IMR-90 (cell line): Measurements from ENCODE around the gene ZACN. TPM values are rescaled to one million over a fixed set of nuclear protein-coding genes. Genes with fewer than 3 reads are reported as not detected.

Experiments used
- ATAC-seq: fragments of 200-7000 bp; cut with Tn5 transposase; 2 replicates; pipeline ENCODE4 v1.9.1; 2020; ENCODE audit warnings: low read depth, mild to moderate bottlenecking, moderate library complexity
- BruUV-seq: library from RNA; stranded (reverse); fragments of 400-500 nt; replicated peaks from 2 replicates; lab custom pipeline; 2021; lab: Mats Ljungman, UMichigan
- CTCF ChIA-PET: fragments of 300-600 bp; formaldehyde crosslinking; extraction: SDS; loops from one replicate; lab custom pipeline; 2021; ENCODE audit warnings: antibody characterized with exemption; lab: Yijun Ruan, JAX
- POLR2A ChIA-PET: fragments of 300-600 bp; sonication (Branson Sonifier 250); formaldehyde crosslinking; loops from one replicate; lab custom pipeline; 2022; ENCODE audit warnings: antibody characterized with exemption; ENCODE audit not compliant: unreplicated experiment; lab: Charles Lee
- DNase-seq: peaks from one replicate; pipeline ENCODE4 v3.0.0; 2013
- H2AFZ ChIP-seq: replicated peaks from 2 replicates; pipeline ENCODE3; 2013; ENCODE audit warnings: low read length, mild to moderate bottlenecking; ENCODE audit not compliant: poor library complexity
- H2AK5ac ChIP-seq: 2 replicates; pipeline ENCODE4 v1.6.1; 2013; ENCODE audit warnings: low read depth, low read length, inconsistent platforms
- H2AK9ac ChIP-seq: replicated peaks from 2 replicates; pipeline ENCODE3; 2013; ENCODE audit warnings: mild to moderate bottlenecking, low read depth, low read length, moderate library complexity; ENCODE audit not compliant: poor library complexity
- H2BK120ac ChIP-seq: 2 replicates; pipeline ENCODE4 v1.6.1; 2013; ENCODE audit warnings: low read depth, low read length, inconsistent platforms
- H2BK15ac ChIP-seq: 3 replicates; pipeline ENCODE4 v1.6.1; 2013; ENCODE audit warnings: low read depth, low read length, inconsistent platforms
- H2BK20ac ChIP-seq: 2 replicates; pipeline ENCODE4 v1.6.1; 2013; ENCODE audit warnings: low read depth, mild to moderate bottlenecking, inconsistent platforms, low read length, moderate library complexity
- H2BK5ac ChIP-seq: 2 replicates; pipeline ENCODE4 v1.6.1; 2013; ENCODE audit warnings: mild to moderate bottlenecking, low read depth, low read length, inconsistent platforms; ENCODE audit not compliant: poor library complexity, severe bottlenecking
- H3K14ac ChIP-seq: replicated peaks from 2 replicates; pipeline ENCODE4 v1.6.1; 2013; ENCODE audit warnings: low read depth, low read length, inconsistent platforms
- H3K18ac ChIP-seq: 2 replicates; pipeline ENCODE4 v1.6.1; 2013; ENCODE audit warnings: low read depth, low read length, control low read depth
- H3K23ac ChIP-seq: 2 replicates; pipeline ENCODE4 v1.6.1; 2013; ENCODE audit warnings: low read depth, low read length, inconsistent platforms
- H3K27ac ChIP-seq: 2 replicates; pipeline ENCODE4 v1.5.1; 2013; ENCODE audit warnings: mild to moderate bottlenecking, control low read depth, low read length; ENCODE audit not compliant: insufficient read depth
- H3K27me3 ChIP-seq: 2 replicates; pipeline ENCODE4 v1.6.1; 2013; ENCODE audit warnings: low read length; ENCODE audit not compliant: control insufficient read depth, insufficient read depth
- H3K36me3 ChIP-seq: 2 replicates; pipeline ENCODE4 v1.6.1; 2013; ENCODE audit warnings: low read length, mixed read lengths; ENCODE audit not compliant: control insufficient read depth, insufficient read depth
- H3K4ac ChIP-seq: 2 replicates; pipeline ENCODE4 v1.6.1; 2013; ENCODE audit warnings: low read depth, low read length, inconsistent platforms
- H3K4me1 ChIP-seq: 2 replicates; pipeline ENCODE4 v1.6.1; 2013; ENCODE audit warnings: low read length, mixed read lengths; ENCODE audit not compliant: control insufficient read depth, insufficient read depth
- H3K4me2 ChIP-seq: 2 replicates; pipeline ENCODE4 v1.6.1; 2013; ENCODE audit warnings: low read depth, mild to moderate bottlenecking, control low read depth, low read length, moderate library complexity
- H3K4me3 ChIP-seq: 2 replicates; pipeline ENCODE4 v1.5.1; 2013; ENCODE audit warnings: low read depth, mild to moderate bottlenecking, control low read depth, low read length, moderate library complexity; ENCODE audit not compliant: insufficient read depth
- H3K56ac ChIP-seq: 2 replicates; pipeline ENCODE4 v1.6.1; 2013; ENCODE audit warnings: low read length, inconsistent platforms; ENCODE audit not compliant: insufficient read depth; ENCODE audit errors: extremely low read depth
- H3K79me1 ChIP-seq, 2 experiments: 2 replicates each; pipeline ENCODE4 v1.6.1; 2013; ENCODE audit warnings: low read length in 2 of 2, inconsistent platforms in 1 of 2, low read depth in 1 of 2
- H3K9ac ChIP-seq: 2 replicates; pipeline ENCODE4 v1.6.1; 2013; ENCODE audit warnings: low read depth, low read length, control low read depth
- H3K9me1 ChIP-seq: 2 replicates; pipeline ENCODE4 v1.6.1; 2013; ENCODE audit warnings: low read length, inconsistent platforms; ENCODE audit not compliant: insufficient read depth
- H3K9me3 ChIP-seq: 2 replicates; pipeline ENCODE4 v1.6.1; 2013; ENCODE audit warnings: low read length; ENCODE audit not compliant: control insufficient read depth, insufficient read depth
- H4K20me1 ChIP-seq: 2 replicates; pipeline ENCODE4 v1.6.1; 2013; ENCODE audit warnings: low read length, inconsistent platforms; ENCODE audit not compliant: insufficient read depth
- H4K5ac ChIP-seq: 2 replicates; pipeline ENCODE4 v1.6.1; 2013; ENCODE audit warnings: mild to moderate bottlenecking, low read depth, low read length, control low read depth
- H4K8ac ChIP-seq, 2 experiments: 2 replicates each; pipeline ENCODE4 v1.6.1; 2013; ENCODE audit warnings: low read depth in 2 of 2, low read length in 2 of 2, control low read depth in 1 of 2, inconsistent platforms in 1 of 2
- H4K91ac ChIP-seq: 2 replicates; pipeline ENCODE4 v1.6.1; 2013; ENCODE audit warnings: low read depth, low read length, inconsistent platforms; ENCODE audit not compliant: insufficient read depth
- BHLHE40 ChIP-seq: fragments of 150-350 bp; IDR thresholded peaks from 2 replicates; pipeline ENCODE4 v1.6.1; 2016; ENCODE audit warnings: mild to moderate bottlenecking, low read depth, low read length
- CEBPB ChIP-seq: IDR thresholded peaks from 2 replicates; pipeline ENCODE4 v1.6.1; 2012; ENCODE audit warnings: low read depth, low read length, improper control_type of control experiment
- CHD1 ChIP-seq: IDR thresholded peaks from 2 replicates; pipeline ENCODE4 v1.6.1; 2012; ENCODE audit warnings: low read depth, low read length, improper control_type of control experiment
- CTCF ChIP-seq: conservative IDR thresholded peaks from 2 replicates; pipeline ENCODE4 v1.5.1; 2012; ENCODE audit warnings: mild to moderate bottlenecking, low read depth, low read length, improper control_type of control experiment
- ELK1 ChIP-seq: fragments of 150-350 bp; IDR thresholded peaks from 2 replicates; pipeline ENCODE4 v1.6.1; 2016; ENCODE audit warnings: low read depth, mild to moderate bottlenecking, low read length, moderate library complexity, borderline replicate concordance
- FOS ChIP-seq: fragments of 150-350 bp; IDR thresholded peaks from 2 replicates; pipeline ENCODE4 v1.6.1; 2016; ENCODE audit warnings: low read depth, low read length
- MAFK ChIP-seq: IDR thresholded peaks from 2 replicates; pipeline ENCODE4 v1.6.1; 2012; ENCODE audit warnings: low read depth, low read length, improper control_type of control experiment
- MAZ ChIP-seq: IDR thresholded peaks from 2 replicates; pipeline ENCODE4 v1.6.1; 2012; ENCODE audit warnings: low read depth, mild to moderate bottlenecking, low read length, improper control_type of control experiment, moderate library complexity, borderline replicate concordance
- MXI1 ChIP-seq: IDR thresholded peaks from 2 replicates; pipeline ENCODE4 v1.6.1; 2012; ENCODE audit warnings: low read depth, mild to moderate bottlenecking, low read length, moderate library complexity, borderline replicate concordance
- NFE2L2 ChIP-seq: fragments of 150-350 bp; IDR thresholded peaks from 2 replicates; pipeline ENCODE4 v1.6.1; 2016; ENCODE audit warnings: low read depth, mild to moderate bottlenecking, low read length
- POLR2A ChIP-seq: IDR thresholded peaks from 2 replicates; pipeline ENCODE4 v1.6.1; 2012; ENCODE audit warnings: mild to moderate bottlenecking, low read depth, low read length
- RAD21 ChIP-seq: IDR thresholded peaks from 2 replicates; pipeline ENCODE4 v1.6.1; 2012; ENCODE audit warnings: low read length, improper control_type of control experiment
- RCOR1 ChIP-seq: IDR thresholded peaks from 2 replicates; pipeline ENCODE4 v1.6.1; 2012; ENCODE audit warnings: mild to moderate bottlenecking, low read length, improper control_type of control experiment; ENCODE audit not compliant: insufficient replicate concordance
- RFX5 ChIP-seq: IDR thresholded peaks from 2 replicates; pipeline ENCODE4 v1.8.0; 2012; ENCODE audit warnings: low read depth, mild to moderate bottlenecking, low read length, moderate library complexity
- SMC3 ChIP-seq: fragments of 150-350 bp; IDR thresholded peaks from 2 replicates; pipeline ENCODE4 v1.6.1; 2016; ENCODE audit warnings: low read depth, mild to moderate bottlenecking, antibody characterized with exemption, low read length, moderate library complexity
- USF2 ChIP-seq: fragments of 150-350 bp; IDR thresholded peaks from 2 replicates; pipeline ENCODE4 v1.6.1; 2017; ENCODE audit warnings: mild to moderate bottlenecking, antibody characterized with exemption, low read length, low read depth
- WGBS, 2 experiments: methylation state at CpG; one replicate each; pipeline versions ENCODE4 v1.1.5 to v1.1.7; 2013; ENCODE audit warnings: missing lambda C conversion rate in 2 of 2; ENCODE audit not compliant: insufficient read length in 1 of 2; ENCODE audit errors: extremely low coverage in 2 of 2; 5-methylcytosine and 5-hydroxymethylcytosine counted together
- dilution Hi-C: fragments of 300-500 bp; cut with HindIII; formaldehyde crosslinking; loops from one replicate; pipeline ENCODE4 v1.14.3; 2018; ENCODE audit warnings: low sequenced_read_pairs; ENCODE audit not compliant: unreplicated experiment
- in situ Hi-C: fragments of 300-500 bp; cut with MboI; formaldehyde crosslinking; loops from 3 replicates; pipeline ENCODE4 v1.14.3; 2019; ENCODE audit warnings: low sequenced_read_pairs, inconsistent platforms, mixed read lengths
- intact Hi-C: fragments of 100-400 bp; cut with micrococcal nuclease; formaldehyde crosslinking; loops from 2 replicates; pipeline ENCODE4 v1.10.0; 2022
- polyA plus RNA-seq, 3 experiments: library from polyadenylated mRNA; depleted of rRNA; stranded (reverse); fragments of >200 nt; gene quantifications; 2 replicates each; pipeline ENCODE4 v1.2.3, GENCODE V29; 2012; ENCODE audit warnings: low replicate concordance in 1 of 3
- total RNA-seq: library from RNA; depleted of rRNA; stranded (reverse); fragments of >200 nt; gene quantifications from 2 replicates; pipeline ENCODE4 v1.2.3, GENCODE V29; 2012

ZACN gene
- total and polyA plus RNA-seq, 2 of the 4 experiments (the other 2 are of a cell fraction) = not detected

GRCh38 chr17:76048711-76049110, 30.3 kb upstream of the ZACN start:
- H3K27me3 ChIP-seq = no peaks in the 10 kb centered on the region
- no peak overlapping the region for H2AK5ac ChIP-seq
- in situ Hi-C loops = no loop called here
- no peaks in the 10 kb centered on the region; the same call in 1 of the 2 replicates for H3K4me1 ChIP-seq
- no peak for ATAC-seq
- peaks cover 16% of the 10 kb centered on the region for H3K9me1 ChIP-seq
- no peak overlapping the region for H4K8ac ChIP-seq
- no peak overlapping the region for H2BK20ac ChIP-seq
- peak; percentile 16 for DNase-seq
- H2AK9ac ChIP-seq = no peak overlapping the region
- no peak overlapping the region for H2AFZ ChIP-seq
- H4K20me1 ChIP-seq = peaks cover 24% of the 10 kb centered on the region
- peaks cover 11 to 63% of the 10 kb centered on the region in 2 experiments; a peak in 3 of 4 replicates for H3K79me1 ChIP-seq
- no peak overlapping the region for H3K27ac ChIP-seq
- H2BK15ac ChIP-seq = no peak overlapping the region
- H3K23ac ChIP-seq = no peak overlapping the region
- no peak overlapping the region for H3K4me2 ChIP-seq
- no peak overlapping the region for H3K9ac ChIP-seq
- H3K36me3 ChIP-seq = peaks cover 68% of the 10 kb centered on the region
- WGBS, 2 experiments = 88% methylated on average over 4 of the region's 9 CpGs; no CpG with 5 or more reads in 1 of the 2 experiments
- H3K56ac ChIP-seq = no peak overlapping the region
- no peak for TF ChIP-seq MAFK
- no peak for TF ChIP-seq CTCF
- no peak for TF ChIP-seq ELK1
- TF ChIP-seq MXI1 = no peak
- no peak for TF ChIP-seq MAZ
- TF ChIP-seq RCOR1 = no peak
- no peak for TF ChIP-seq SMC3
- no peak for TF ChIP-seq NFE2L2
- TF ChIP-seq RAD21 = no peak
- no peak for TF ChIP-seq CEBPB
- no peak for TF ChIP-seq FOS
- no peak for TF ChIP-seq BHLHE40
- TF ChIP-seq RFX5 = no peak
- TF ChIP-seq POLR2A = no peak
- no peak for TF ChIP-seq CHD1
- no peak for TF ChIP-seq USF2
- CTCF ChIA-PET = no interaction called here
- intact Hi-C loops = no loop called here
- BruUV-seq = no TSS peak
- dilution Hi-C loops = no loop called here
- H3K4me3 ChIP-seq = no peak overlapping the region
- H3K14ac ChIP-seq = no peak overlapping the region
- H2BK120ac ChIP-seq = no peak overlapping the region
- H3K18ac ChIP-seq = no peak overlapping the region
- H2BK5ac ChIP-seq = no peak overlapping the region
- no peak overlapping the region for H4K91ac ChIP-seq
- no peaks in the 10 kb centered on the region for H3K9me3 ChIP-seq
- no peak overlapping the region for H4K5ac ChIP-seq
- POLR2A ChIA-PET = no interaction called here
- H3K4ac ChIP-seq = no peak overlapping the region
